Suppressor macrophage treated with lipopolysaccharide for 4 hours (primary cell): ENCODE results near the gene RBSN.

Source experiments
- DNase-seq: peaks from one replicate; pipeline ENCODE4 v3.0.0-alpha.2; 2020

The RBSN gene

GRCh38 chr3:15056676-15057404 is 42.1 kb downstream of the RBSN start:
- DNase-seq, result no peak

DNA sequence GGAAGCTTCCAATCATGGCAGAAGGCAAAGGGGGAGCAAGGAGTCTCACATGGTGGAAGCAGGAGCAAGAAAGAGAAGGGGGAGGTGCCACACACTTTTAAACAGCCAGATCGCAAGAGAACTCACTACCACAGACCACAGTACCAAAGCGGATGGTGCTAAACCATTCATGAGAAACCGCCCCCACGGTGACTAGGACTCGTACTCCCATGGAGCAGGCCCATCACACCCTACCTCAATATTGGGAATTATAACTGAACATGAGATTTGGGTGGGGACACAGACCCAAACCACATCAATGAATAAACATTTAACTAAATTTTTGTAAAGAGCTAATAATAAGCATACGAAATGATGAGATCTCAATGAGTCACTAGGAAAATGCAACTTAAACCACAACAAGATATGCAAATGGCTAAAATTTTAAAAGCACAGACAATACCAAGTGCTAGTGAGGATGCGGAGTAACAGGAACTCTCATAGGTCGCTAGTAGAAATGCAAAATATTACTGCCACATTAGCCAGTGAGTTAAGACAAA is 43.9 kb downstream of the RBSN start:
- DNase-seq, result no peak

DNA sequence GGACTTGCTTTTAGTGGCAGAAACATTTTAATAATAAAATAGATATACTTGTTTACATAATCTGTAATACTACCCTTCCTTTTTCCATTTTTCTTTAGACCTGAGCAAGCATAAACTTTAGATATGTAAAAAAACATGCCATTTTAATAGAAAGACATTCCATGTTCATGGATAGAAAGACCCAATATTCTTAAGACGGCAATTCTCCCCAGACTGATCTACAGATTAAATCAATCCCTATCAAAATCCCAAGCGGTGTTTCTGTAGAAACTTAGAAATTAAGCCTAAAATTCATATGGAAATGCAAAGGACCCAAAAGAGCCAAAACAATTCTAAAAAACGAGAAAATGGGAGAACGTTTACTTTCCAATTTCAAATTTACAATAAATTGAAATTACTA is 45.4 kb downstream of the RBSN start:
- DNase-seq, result no peak

- DNase-seq, result no peak
These were observed 46.4 kb downstream of the RBSN start for GRCh38 chr3:15052335-15053242.

DNA sequence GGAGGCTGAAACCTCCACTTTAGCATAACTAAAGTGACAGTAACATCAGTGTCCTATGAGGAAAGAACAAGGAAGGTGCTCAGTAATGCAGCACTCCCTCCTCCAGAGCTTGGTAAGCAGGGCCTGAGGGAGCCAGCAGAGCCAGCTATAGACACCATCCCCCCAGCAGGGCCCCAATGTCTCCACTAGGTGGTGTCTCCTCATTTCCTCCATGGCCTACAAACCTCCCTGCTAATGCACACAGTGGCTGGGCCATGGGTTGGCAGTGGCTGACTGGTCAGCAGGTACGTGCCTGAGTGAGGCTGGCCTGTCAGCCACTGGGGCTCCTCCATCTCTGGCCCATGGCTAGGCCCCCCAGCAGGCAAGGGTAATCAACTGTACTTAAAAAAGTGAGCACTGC is 47.4 kb downstream of the RBSN start:
- DNase-seq, result peak; percentile 35

- DNase-seq, result no peak
These were observed 48.4 kb downstream of the RBSN start for GRCh38 chr3:15050405-15051092.

- DNase-seq, result no peak
These were observed 49.4 kb downstream of the RBSN start for GRCh38 chr3:15049584-15049983.

- no peak for DNase-seq
These were observed 53.3 kb downstream of the RBSN start for GRCh38 chr3:15045667-15046066.

GRCh38 chr3:15044326-15044725 is 54.6 kb downstream of the RBSN start:
- DNase-seq, result no peak

DNA sequence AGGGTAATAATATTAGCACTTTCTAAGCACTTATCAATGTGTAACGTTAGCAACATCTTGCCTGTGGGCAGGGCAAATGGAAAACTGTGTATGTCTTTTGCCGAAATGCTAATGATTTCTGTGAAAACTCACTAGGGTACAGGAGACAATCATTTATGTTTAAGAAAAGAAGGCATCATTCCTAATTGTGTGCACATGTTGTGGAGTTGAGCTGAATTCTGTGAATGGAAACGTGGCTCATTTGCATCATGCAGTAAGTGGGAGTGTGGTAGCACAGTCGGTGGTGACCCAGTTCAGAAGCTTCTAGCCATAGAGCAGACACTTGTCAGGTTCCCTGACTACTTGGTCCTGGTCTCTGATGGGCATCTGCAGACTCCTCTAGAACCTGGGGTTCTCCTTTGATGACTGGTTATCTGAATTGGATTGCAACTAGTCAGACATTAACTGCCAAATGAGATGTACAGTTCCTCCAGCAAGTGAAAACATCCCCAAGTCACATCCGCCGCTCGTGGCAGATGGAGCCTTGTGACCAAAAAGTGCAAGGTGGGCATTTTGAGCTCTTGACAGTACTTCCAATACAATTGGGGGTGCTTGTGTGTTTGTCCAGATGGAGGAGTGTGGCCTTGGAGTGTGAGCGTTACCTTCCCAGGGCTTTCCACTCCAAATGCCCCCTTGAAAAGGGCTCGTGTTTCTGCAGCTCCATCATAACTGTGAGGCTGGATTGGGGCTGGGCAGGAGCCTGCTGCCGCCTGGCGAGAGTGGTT is 55.4 kb downstream of the RBSN start:
- DNase-seq, result no peak

GRCh38 chr3:15042936-15043335 is 56.0 kb downstream of the RBSN start:
- DNase-seq, result no peak

- no peak for DNase-seq
These were observed 57.0 kb downstream of the RBSN start for GRCh38 chr3:15041950-15042349.

DNA sequence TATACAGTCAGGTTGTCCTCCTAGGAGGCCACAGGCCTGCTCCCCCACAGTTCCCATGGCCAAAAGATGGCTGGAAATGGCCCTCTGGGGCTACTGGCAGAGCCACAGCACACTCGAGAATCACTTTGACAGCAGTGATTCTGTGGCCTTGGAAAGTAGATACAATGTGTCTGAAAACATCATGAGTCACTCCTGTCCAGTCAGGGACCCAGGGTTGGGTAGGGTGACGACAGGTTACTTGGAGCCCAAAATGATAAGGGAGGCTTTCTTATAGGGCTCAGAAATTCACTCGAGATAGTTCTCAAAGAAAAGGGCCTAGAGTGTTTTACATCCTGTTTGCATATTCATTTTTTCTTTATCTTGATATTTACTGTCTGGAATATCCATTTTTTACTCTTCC is 58.1 kb downstream of the RBSN start:
- no peak for DNase-seq

DNA sequence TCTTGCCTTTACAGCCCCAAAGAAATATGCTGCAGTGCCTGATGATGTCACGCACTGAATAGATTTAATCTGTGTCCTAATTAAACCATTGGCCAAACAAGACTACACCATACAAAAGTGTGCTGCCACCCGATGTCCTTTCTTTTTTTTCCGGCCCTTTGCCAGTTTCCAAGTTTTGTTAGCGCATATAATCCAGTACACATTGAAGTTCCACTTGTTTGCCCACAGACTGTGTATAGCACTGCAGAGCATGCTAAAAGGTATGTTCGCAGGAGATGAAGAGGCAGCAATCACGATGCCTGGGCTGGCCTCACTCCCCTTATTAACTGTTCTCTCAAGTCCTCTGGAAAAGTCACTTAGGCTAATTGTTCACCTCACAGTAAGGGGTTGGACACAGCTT is 60.6 kb downstream of the RBSN start:
- DNase-seq, result no peak

- DNase-seq, result no peak
These were observed 65.8 kb downstream of the RBSN start for GRCh38 chr3:15033103-15033502.

- no peak for DNase-seq
These were observed 66.3 kb downstream of the RBSN start for GRCh38 chr3:15032650-15033049.

DNA sequence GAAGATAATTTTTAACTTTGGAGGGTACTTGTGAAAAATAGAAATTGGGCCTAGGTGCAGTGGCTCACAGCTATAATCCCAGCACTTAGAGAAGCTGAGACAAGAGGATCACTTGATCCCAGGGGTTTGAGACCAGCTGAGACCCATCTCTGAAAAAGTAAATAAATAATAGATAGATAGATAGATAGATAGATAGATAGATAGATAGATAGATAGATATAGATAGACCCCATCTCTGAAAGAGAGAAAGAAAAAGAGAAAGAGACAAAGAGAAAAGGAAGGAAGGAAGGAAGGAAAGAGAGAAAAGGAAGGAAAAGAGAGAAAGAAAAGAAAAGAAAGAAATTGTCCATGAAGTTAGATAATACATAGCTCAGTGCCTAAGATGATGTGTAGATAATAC is 69.3 kb downstream of the RBSN start:
- DNase-seq, result no peak

GRCh38 chr3:15023719-15024118 is 75.2 kb downstream of the RBSN start:
- no peak for DNase-seq

- DNase-seq, result no peak
These were observed 75.7 kb downstream of the RBSN start for GRCh38 chr3:15023249-15023648.
